ENCODE results near the gene CACNA1G. TPM values are rescaled to one million over a fixed set of nuclear protein-coding genes. Genes with fewer than 3 reads are reported as not detected.

Gene CACNA1G
- total and polyA plus RNA-seq, 2 donors from 2014 or later: 0.06 TPM; not detected in 1

GRCh38 chr17:50638606-50638965 is 78.1 kb downstream of the CACNA1G start:
- FAIRE-seq: no peak
- peak in 1 of 5 donors; percentile 15 for DNase-seq
- TF ChIP-seq CTCF (IDR thresholded peaks at IDR 0.05; ENCODE audit: borderline replicate concordance, extremely low read depth, insufficient read depth): no peak
- Histone ChIP-seq H3K27ac (ENCODE audit: low read depth in 2 of 2, low read length in 2 of 2) (peak overlapping the region; percentile 47 to 57), H3K9me3 (ENCODE audit: control insufficient read depth in 2 of 3, insufficient read depth in 1 of 3, low read length in 3 of 3) (no peaks in the 10 kb centered on the region), H3K4me1 (ENCODE audit: control insufficient read depth in 2 of 3, insufficient read depth in 2 of 3, low read depth in 1 of 3, low read length in 3 of 3) (peaks cover 4 to 32% (median 22%) of the 10 kb centered on the region in 3 donors), H3K9ac (ENCODE audit: low read length in 3 of 3) (peak overlapping the region in 1 of 3 donors; percentile 53), H3K27me3 (ENCODE audit: control insufficient read depth, insufficient read depth, low read length) (peaks cover 3% of the 10 kb centered on the region), H3K36me3 (ENCODE audit: control insufficient read depth in 2 of 3, insufficient read depth in 3 of 3, low read length in 3 of 3) (no peaks in the 10 kb centered on the region), H3K4me3 (ENCODE audit: low read length in 3 of 3) (peak overlapping the region in 1 of 3 donors; percentile 18)
- intact Hi-C loops (cut with DNase I): loop anchor here (10.0 kb wide), 1 partner anchor 46 kb away; no protein-coding TSS in a partner anchor

- peak overlapping the region in 1 of 3 donors; percentile 53 for H3K9ac ChIP-seq (ENCODE audit: low read length in 3 of 3)
- TF ChIP-seq CTCF (IDR thresholded peaks at IDR 0.05; ENCODE audit: borderline replicate concordance, extremely low read depth, insufficient read depth): no peak
- H3K27me3 ChIP-seq (ENCODE audit: control insufficient read depth, insufficient read depth, low read length): peaks cover 3% of the 10 kb centered on the region
- H3K36me3 ChIP-seq (ENCODE audit: control insufficient read depth in 2 of 3, insufficient read depth in 3 of 3, low read length in 3 of 3): no peaks in the 10 kb centered on the region
- DNase-seq (peak; percentile 69 to 96 (median 75)), FAIRE-seq (no peak)
- H3K4me3 ChIP-seq (ENCODE audit: low read length in 3 of 3): peak overlapping the region in 1 of 3 donors; percentile 18
- H3K27ac ChIP-seq (ENCODE audit: low read depth in 2 of 2, low read length in 2 of 2): peak overlapping the region; percentile 47 to 57
- peaks cover 4 to 30% (median 22%) of the 10 kb centered on the region in 3 donors for H3K4me1 ChIP-seq (ENCODE audit: control insufficient read depth in 2 of 3, insufficient read depth in 2 of 3, low read depth in 1 of 3, low read length in 3 of 3)
- intact Hi-C loops (cut with DNase I): loop anchor here (10.0 kb wide), 1 partner anchor 46 kb away; no protein-coding TSS in a partner anchor
- no peaks in the 10 kb centered on the region for H3K9me3 ChIP-seq (ENCODE audit: control insufficient read depth in 2 of 3, insufficient read depth in 1 of 3, low read length in 3 of 3)
These were observed 78.6 kb downstream of the CACNA1G start for GRCh38 chr17:50638966-50639713.

- Histone ChIP-seq H3K4me3 (ENCODE audit: low read length in 3 of 3) (no peak overlapping the region), H3K27me3 (ENCODE audit: control insufficient read depth, insufficient read depth, low read length) (no peaks in the 10 kb centered on the region), H3K4me1 (ENCODE audit: control insufficient read depth in 2 of 3, insufficient read depth in 2 of 3, low read depth in 1 of 3, low read length in 3 of 3) (peaks cover 4 to 26% (median 22%) of the 10 kb centered on the region in 3 donors), H3K9ac (ENCODE audit: low read length in 3 of 3) (no peak overlapping the region), H3K9me3 (ENCODE audit: control insufficient read depth in 2 of 3, insufficient read depth in 1 of 3, low read length in 3 of 3) (no peaks in the 10 kb centered on the region), H3K27ac (ENCODE audit: low read depth in 2 of 2, low read length in 2 of 2) (peak overlapping the region; percentile 49 to 54), H3K36me3 (ENCODE audit: control insufficient read depth in 2 of 3, insufficient read depth in 3 of 3, low read length in 3 of 3) (no peaks in the 10 kb centered on the region)
- FAIRE-seq (no peak), DNase-seq (peak in 2 of 5 donors; percentile 50 to 80)
- no peak for TF ChIP-seq CTCF (IDR thresholded peaks at IDR 0.05; ENCODE audit: borderline replicate concordance, extremely low read depth, insufficient read depth)
- intact Hi-C loops (cut with DNase I): no loop called here
These were observed 80.3 kb downstream of the CACNA1G start for GRCh38 chr17:50640686-50641351.

Data from kidney (tissue), 14 donors.